SH-SY5Y (cell line): Measurements from ENCODE around the gene ROMO1.

Experiments used
- GATA2 ChIP-seq: IDR thresholded peaks from 2 replicates; pipeline ENCODE4 v1.6.1; 2011; ENCODE audit warnings: mild to moderate bottlenecking, low read depth, low read length
- GATA3 ChIP-seq: IDR thresholded peaks from 2 replicates; pipeline ENCODE4 v1.6.1; 2011; ENCODE audit warnings: low read depth, mild to moderate bottlenecking, low read length, moderate library complexity

GRCh38 chr20:35710884-35711587, 11.8 kb downstream of the ROMO1 start:
- TF ChIP-seq GATA2, result no peak
- TF ChIP-seq GATA3, result no peak
